K562 (cell line): ENCODE data around the gene MATN1. TPM values are rescaled to one million over a fixed set of nuclear protein-coding genes. Genes with fewer than 3 reads are reported as not detected.

ENCODE experiments used
- ATF4 ChIP-seq: fragments of 450-650 bp; formaldehyde crosslinking; IDR thresholded peaks from 2 replicates; pipeline ENCODE4 v1.4.0; 2022; ENCODE audit warnings: mild to moderate bottlenecking, moderate library complexity
- BRD4 ChIP-seq: fragments of 200-600 bp; sonication (generic); IDR thresholded peaks from 2 replicates; pipeline ENCODE4 v1.6.1; 2017; ENCODE audit warnings: inconsistent platforms
- CAMTA2 ChIP-seq: fragments of 250-450 bp; sonication (Bioruptor Pico); conservative IDR thresholded peaks from 2 replicates; pipeline ENCODE4 v1.5.1; 2022
- CEBPB ChIP-seq: fragments of 450-650 bp; IDR thresholded peaks from 2 replicates; pipeline ENCODE4 v1.6.1; 2016; ENCODE audit warnings: missing genetic modification characterization, missing compliant biosample characterization
- E2F6 ChIP-seq, 2 experiments: IDR thresholded peaks; 2 replicates each; pipeline ENCODE4 v1.6.1; 2011; ENCODE audit warnings: borderline replicate concordance in 1 of 2, control low read depth in 1 of 2, low read depth in 1 of 2, low read length in 1 of 2, mild to moderate bottlenecking in 1 of 2, mixed read lengths in 1 of 2, moderate library complexity in 1 of 2; ENCODE audit not compliant: insufficient read depth in 1 of 2, insufficient read length in 1 of 2, poor library complexity in 1 of 2, severe bottlenecking in 1 of 2; ENCODE audit errors: extremely low read depth in 1 of 2
- E2F8 ChIP-seq: fragments of 450-650 bp; IDR thresholded peaks from 2 replicates; pipeline ENCODE4 v1.7.1; 2018; ENCODE audit warnings: mild to moderate bottlenecking, low read depth; ENCODE audit not compliant: partially characterized antibody
- EHMT2 ChIP-seq: fragments of 450-650 bp; IDR thresholded peaks from 2 replicates; pipeline ENCODE4 v1.6.1; 2018; ENCODE audit warnings: antibody characterized with exemption
- ID3 ChIP-seq, 2 experiments: fragments of 250-450 bp in 1 of 2; fragments of 450-650 bp in 1 of 2; sonication (Bioruptor Pico) in 1 of 2; IDR thresholded peaks; 2 replicates each; pipeline versions ENCODE4 v1.6.1 to v1.8.0; 2016 to 2021; ENCODE audit warnings: mild to moderate bottlenecking in 2 of 2, moderate library complexity in 2 of 2, missing compliant biosample characterization in 1 of 2, missing genetic modification characterization in 1 of 2
- NCOA4 ChIP-seq: fragments of 450-650 bp; IDR thresholded peaks from 2 replicates; pipeline ENCODE4 v1.6.1; 2018; ENCODE audit warnings: mild to moderate bottlenecking; ENCODE audit not compliant: partially characterized antibody
- NFE2L1 ChIP-seq: fragments of 450-650 bp; IDR thresholded peaks from 2 replicates; pipeline ENCODE4 v1.6.1; 2016; ENCODE audit warnings: missing genetic modification characterization, low read depth, mild to moderate bottlenecking, missing compliant biosample characterization, moderate library complexity, borderline replicate concordance
- RAD21 ChIP-seq, 2 experiments: fragments of 250-450 bp in 1 of 2; fragments of 450-650 bp in 1 of 2; sonication (Bioruptor Pico) in 1 of 2; formaldehyde crosslinking in 1 of 2; IDR thresholded peaks in 1 of 2; conservative IDR thresholded peaks in 1 of 2; 2 replicates each; pipeline versions ENCODE4 v1.4.0 to v1.8.0; 2020 to 2022; ENCODE audit warnings: mild to moderate bottlenecking in 2 of 2, moderate library complexity in 1 of 2
- RFX5 ChIP-seq: IDR thresholded peaks from 2 replicates; pipeline ENCODE4 v1.6.1; 2011; ENCODE audit warnings: low read depth, mild to moderate bottlenecking, improper control_type of control experiment, low read length
- RFX7 ChIP-seq: fragments of 250-450 bp; sonication (Bioruptor Pico); IDR thresholded peaks from 2 replicates; pipeline ENCODE4 v1.5.1; 2021; ENCODE audit warnings: mild to moderate bottlenecking
- SMAD3 ChIP-seq: fragments of 450-650 bp; formaldehyde crosslinking; conservative IDR thresholded peaks from 2 replicates; pipeline ENCODE4 v1.4.0; 2020; ENCODE audit warnings: mild to moderate bottlenecking
- SNRNP70 ChIP-seq: fragments of 200-400 bp; formaldehyde crosslinking; optimal IDR thresholded peaks from 2 replicates; pipeline ENCODE3; 2017; ENCODE audit warnings: low read depth, low read length
- TAF15 ChIP-seq: fragments of 200-400 bp; formaldehyde crosslinking; IDR thresholded peaks from 2 replicates; pipeline ENCODE4 v1.6.1; 2017; ENCODE audit warnings: mild to moderate bottlenecking, low read depth, low read length, moderate library complexity
- ZFPM2 ChIP-seq: fragments of 250-450 bp; sonication (Bioruptor Pico); IDR thresholded peaks from 2 replicates; pipeline ENCODE4 v1.5.1; 2022; ENCODE audit warnings: mild to moderate bottlenecking
- ZNF134 ChIP-seq: fragments of 250-450 bp; sonication (Bioruptor Pico); conservative IDR thresholded peaks from 2 replicates; pipeline ENCODE4 v1.4.0; 2020
- ZNF224 ChIP-seq: sonication (generic); formaldehyde crosslinking; IDR thresholded peaks from 2 replicates; pipeline ENCODE4 v1.8.0; 2022; ENCODE audit warnings: mild to moderate bottlenecking, missing genetic modification reagents
- ZNF696 ChIP-seq: fragments of 250-450 bp; sonication (Bioruptor Pico); conservative IDR thresholded peaks from 2 replicates; pipeline ENCODE4 v1.4.0; 2020; ENCODE audit warnings: mild to moderate bottlenecking, moderate library complexity
- polyA plus RNA-seq, 8 experiments: library from polyadenylated mRNA; depleted of rRNA in 4 of 8; stranded (reverse) in 5 of 8; unstranded in 3 of 8; fragments of >200 nt; fragmentation: Nextera tagmentation in 2 of 8; fragmentation: Illumina TruSeq in 1 of 8; extraction: Ambion mirVana in 2 of 8; extraction: Trizol in 1 of 8; gene quantifications; 2 replicates each; pipeline versions ENCODE4 v1.2.1 to v1.2.3, GENCODE V29; 2011 to 2014; ENCODE audit warnings: inconsistent platforms in 1 of 8, missing spikeins in 1 of 8
- total RNA-seq, 7 experiments: library from RNA; depleted of rRNA in 6 of 7; stranded (reverse); fragments of >200 nt in 6 of 7; fragmentation: Illumina TruSeq in 2 of 7; extraction: Trizol in 2 of 7; gene quantifications; 2 replicates each; pipeline versions ENCODE4 v1.2.1 to v1.2.3, GENCODE V29; 2011 to 2021; ENCODE audit warnings: low replicate concordance in 1 of 7

Gene MATN1
- total and polyA plus RNA-seq, 9 of the 15 experiments (the other 6 are each of a cell fraction or from before 2014, with no cell fraction given): 0.10 to 2.3 (median 1.2) TPM

- TF ChIP-seq E2F8 (peak; percentile 85), RAD21 (CRISPR knock-in tag; conservative IDR thresholded peaks at IDR 0.05 in 1 of 2, IDR thresholded peaks at IDR 0.05 in 1 of 2) (peak; percentile 39 to 47), E2F6 (IDR thresholded peaks at IDR 0.05; ENCODE audit: borderline replicate concordance in 1 of 2, extremely low read depth in 1 of 2, insufficient read depth in 1 of 2, insufficient read length in 1 of 2, low read depth in 1 of 2, low read length in 1 of 2, poor library complexity in 1 of 2, severe bottlenecking in 1 of 2) (peak; percentile 88 to 90), RFX7 (CRISPR knock-in tag) (no peak), ZFPM2 (CRISPR knock-in tag) (no peak), ZNF224 (CRISPR knock-in tag) (no peak), ZNF696 (CRISPR knock-in tag) (no peak; the same call in 1 of the 2 replicates), NFE2L1 (tag) (peak; percentile 21; the same call in 1 of the 2 replicates), NCOA4 (peak; percentile 96), RFX5 (0 out of 2 replicates have a peak, but pooled peaks have one; percentile 29), SMAD3 (CRISPR knock-in tag) (peak; percentile 93), CEBPB (tag) (peak; percentile 91), ID3 (CRISPR knock-in tag; IDR thresholded peaks at IDR 0.05) (no peak; the same call in 1 of the 2 replicates), ID3 (tag; IDR thresholded peaks at IDR 0.05) (peak; percentile 96), EHMT2 (peak; percentile 54), ZNF134 (CRISPR knock-in tag) (no peak; the same call in 1 of the 2 replicates), CAMTA2 (0 out of 2 replicates have a peak, but pooled peaks have one; percentile 59), ATF4 (CRISPR knock-in tag) (peak; percentile 77), TAF15 (no peak), BRD4 (peak; percentile 93; the same call in 1 of the 2 replicates), SNRNP70 (no peak)
Measured at GRCh38 chr1:30768830-30769718, 45.7 kb upstream of the MATN1 start (continued).
